Spleen (tissue), 11 donors: ENCODE measurements around the gene BRCA1. TPM values are rescaled to one million over a fixed set of nuclear protein-coding genes. Genes with fewer than 3 reads are reported as not detected.

Experiments
- DNase-seq: peaks from one replicate; pipeline ENCODE4 v3.0.0-alpha.2; 2020
- H3K27ac ChIP-seq, 8 donors: fragments of 200-600 bp; sonication (generic) in 7 of 8; 1 replicate in 4 of 8; 2 replicates in 4 of 8; pipeline versions ENCODE4 v1.5.0 to v1.8.0; 2016 to 2021; ENCODE audit warnings: inconsistent platforms in 4 of 8, mild to moderate bottlenecking in 4 of 8, moderate library complexity in 1 of 8
- H3K27me3 ChIP-seq, 7 donors: fragments of 200-600 bp; sonication (generic) in 6 of 7; replicated peaks in 1 of 7; 1 replicate in 4 of 7; 2 replicates in 3 of 7; pipeline versions ENCODE4 v1.5.0 to v1.8.0; 2016 to 2021; ENCODE audit warnings: inconsistent platforms in 3 of 7, mild to moderate bottlenecking in 1 of 7
- H3K36me3 ChIP-seq, 6 donors: fragments of 200-600 bp; sonication (generic) in 5 of 6; 1 replicate in 4 of 6; 2 replicates in 2 of 6; pipeline versions ENCODE4 v1.5.0 to v1.8.0; 2016 to 2021; ENCODE audit warnings: inconsistent platforms in 2 of 6
- H3K4me1 ChIP-seq, 6 donors: fragments of 200-600 bp; sonication (generic) in 5 of 6; 1 replicate in 3 of 6; 2 replicates in 3 of 6; pipeline versions ENCODE4 v1.5.0 to v1.8.0; 2016 to 2021; ENCODE audit warnings: inconsistent platforms in 3 of 6
- H3K4me3 ChIP-seq, 8 donors: fragments of 200-600 bp; sonication (generic) in 7 of 8; 1 replicate in 4 of 8; 2 replicates in 4 of 8; pipeline versions ENCODE4 v1.5.0 to v1.8.0; 2016 to 2021; ENCODE audit warnings: inconsistent platforms in 4 of 8, mild to moderate bottlenecking in 4 of 8, moderate library complexity in 2 of 8
- H3K9me3 ChIP-seq, 8 donors: fragments of 200-600 bp; sonication (generic) in 7 of 8; 1 replicate in 4 of 8; 2 replicates in 4 of 8; pipeline versions ENCODE4 v1.5.0 to v1.8.0; 2016 to 2021; ENCODE audit warnings: inconsistent platforms in 4 of 8
- CTCF ChIP-seq, 11 experiments: fragments of 200-600 bp in 7 of 11; fragments of 450-650 bp in 4 of 11; sonication (generic) in 4 of 11; IDR thresholded peaks in 8 of 11; conservative IDR thresholded peaks in 3 of 11; 1 replicate in 7 of 11; 2 replicates in 4 of 11; pipeline versions ENCODE4 v1.4.0 to v1.8.0; 2016 to 2021; ENCODE audit warnings: antibody characterized with exemption in 11 of 11, inconsistent platforms in 4 of 11, mild to moderate bottlenecking in 1 of 11
- POLR2A ChIP-seq, 3 donors: fragments of 450-650 bp; IDR thresholded peaks; one replicate each; pipeline ENCODE4 v1.5.1; 2017; ENCODE audit warnings: antibody characterized with exemption in 3 of 3, mild to moderate bottlenecking in 1 of 3
- POLR2AphosphoS5 ChIP-seq, 3 donors: sonication (generic); formaldehyde crosslinking; IDR thresholded peaks; one replicate each; pipeline ENCODE4 v1.5.1; 2017; ENCODE audit warnings: antibody characterized with exemption in 3 of 3
- WGBS, 5 donors: extraction: QIAGEN DNeasy Blood & Tissue Kit in 3 of 5; methylation state at CpG; one replicate each; pipeline versions ENCODE4 v1.1.5 to v1.1.7; 2013 to 2018; 5-methylcytosine and 5-hydroxymethylcytosine counted together
- intact Hi-C: fragments of 100-400 bp; cut with DNase I; formaldehyde crosslinking; loops from one replicate; pipeline ENCODE4 v1.15.0; 2023; ENCODE audit warnings: low total_unique reads
- polyA plus RNA-seq, 3 donors: library from polyadenylated mRNA; stranded (reverse); fragments of 200-250 nt; gene quantifications; one replicate each; pipeline ENCODE4 v1.2.1, GENCODE V29; 2013
- total RNA-seq, 7 donors: library from RNA; depleted of rRNA in 3 of 7; stranded (reverse); fragments of >200 nt in 3 of 7; fragmentation: NEBNext Ultra II Directional in 4 of 7; extraction: Animal tissue kit (Norgen Biotek cat#: 25700) in 4 of 7; gene quantifications; one replicate each; pipeline versions ENCODE4 v1.1.0 to v1.2.1, GENCODE V29; 2016 to 2021
- donor health status: healthy with polysubstance abuse.
- donor health status: DM: no; HTN: no; CAD: no; lungs with moderate emphysema.
- donor health status: DM: no; HTN: no; CAD: no.
- donor health status: Bipolar disorder and iron deficiency.
- donor health status: healthy.
- donor health status: DM: no; HTN: no; CAD: no.
- donor health status: DM: yes; HTN: yes; CAD: no.

BRCA1 gene
- total and polyA plus RNA-seq, 10 donors = 1.3 to 13.6 (median 9.1) TPM

- no peaks in the 10 kb centered on the region for H3K9me3 ChIP-seq
- H3K36me3 ChIP-seq = peaks cover 0 to 14% (median 0%) of the 10 kb centered on the region in 6 donors
- peaks cover 16 to 79% (median 58%) of the 10 kb centered on the region in 6 donors for H3K4me1 ChIP-seq
- intact Hi-C loops = no loop called here
- no peaks in the 10 kb centered on the region for H3K27me3 ChIP-seq
- 0 to 1% (median 1%) methylated on average over 19 to 80 of the region's 80 CpGs for WGBS, 5 donors
- peak; percentile 61 to 82 (median 80) for TF ChIP-seq POLR2AphosphoS5 (IDR thresholded peaks at IDR 0.05)
- TF ChIP-seq POLR2A (IDR thresholded peaks at IDR 0.05) = no peak
- peak within 1 kb of the TSS; percentile 61 to 87 (median 83) for H3K27ac ChIP-seq
- peak within 1 kb of the TSS; percentile 84 to 100 (median 98) for H3K4me3 ChIP-seq
- DNase-seq = peak; percentile 94
Observed at GRCh38 chr17:43021741-43022512, 103.2 kb downstream of the BRCA1 start, which contains the start of gene VAT1. Gene VAT1, minus strand, starts transcription at chr17:43022385. Its CDS starts 63 bp downstream, at chr17:43022322.

GRCh38 chr17:43020789-43021740 is 104.1 kb downstream of the BRCA1 start:
- peaks cover 20 to 87% (median 63%) of the 10 kb centered on the region in 6 donors for H3K4me1 ChIP-seq
- H3K27ac ChIP-seq = peak overlapping the region; percentile 61 to 87 (median 83)
- peak; percentile 18 to 45 (median 22) for TF ChIP-seq POLR2AphosphoS5 (IDR thresholded peaks at IDR 0.05)
- TF ChIP-seq CTCF (IDR thresholded peaks at IDR 0.05 in 8 of 11, conservative IDR thresholded peaks at IDR 0.05 in 3 of 11) = no peak
- no peak for TF ChIP-seq POLR2A (IDR thresholded peaks at IDR 0.05)
- 17 to 36% (median 23%) methylated on average over 25 to 36 of the region's 40 CpGs for WGBS, 5 donors
- DNase-seq = peak; percentile 88
- H3K4me3 ChIP-seq = peak overlapping the region; percentile 84 to 100 (median 98)
- intact Hi-C loops = no loop called here
- H3K27me3 ChIP-seq = no peaks in the 10 kb centered on the region
- H3K9me3 ChIP-seq = no peaks in the 10 kb centered on the region
- H3K36me3 ChIP-seq = peaks cover 0 to 23% (median 0%) of the 10 kb centered on the region in 6 donors

GRCh38 chr17:43020030-43020621 is 105.0 kb downstream of the BRCA1 start:
- 26 to 66% (median 46%) methylated on average over 6 of the region's 6 CpGs for WGBS, 5 donors
- peak overlapping the region in 2 of 8 donors; percentile 96 to 99 for H3K4me3 ChIP-seq

More at GRCh38 chr17:43020030-43020621, 105.0 kb downstream of the BRCA1 start:
- TF ChIP-seq POLR2AphosphoS5 (IDR thresholded peaks at IDR 0.05) = peak in 2 of 3 donors; percentile 25 to 31
- no peak for TF ChIP-seq CTCF (IDR thresholded peaks at IDR 0.05 in 8 of 11, conservative IDR thresholded peaks at IDR 0.05 in 3 of 11)
- TF ChIP-seq POLR2A (IDR thresholded peaks at IDR 0.05) = no peak
- DNase-seq = no peak
- no peaks in the 10 kb centered on the region for H3K9me3 ChIP-seq
- H3K36me3 ChIP-seq = peaks cover 0 to 32% (median 0%) of the 10 kb centered on the region in 6 donors
- H3K4me1 ChIP-seq = peaks cover 25 to 91% (median 69%) of the 10 kb centered on the region in 6 donors
- H3K27me3 ChIP-seq = no peaks in the 10 kb centered on the region
- peak overlapping the region; percentile 6 to 87 (median 82) for H3K27ac ChIP-seq
- intact Hi-C loops = no loop called here
